Transverse colon (tissue), 4 donors: ENCODE results near the gene SEC31B. TPM values are rescaled to one million over a fixed set of nuclear protein-coding genes. Genes with fewer than 3 reads are reported as not detected.

Experiments used
- DNase-seq: peaks from one replicate; pipeline ENCODE4 v3.0.0-alpha.2; 2019
- H3K27ac ChIP-seq, 4 donors: fragments of 200-600 bp; sonication (generic); 2 replicates each; pipeline ENCODE4 v1.5.1; 2016 to 2018; ENCODE audit warnings: inconsistent platforms in 4 of 4
- H3K27me3 ChIP-seq: fragments of 200-600 bp; sonication (generic); 2 replicates; pipeline ENCODE4 v1.5.1; 2017; ENCODE audit warnings: inconsistent platforms
- H3K36me3 ChIP-seq, 4 donors: fragments of 200-600 bp; sonication (generic); 2 replicates each; pipeline ENCODE4 v1.5.1; 2017 to 2019; ENCODE audit warnings: inconsistent platforms in 4 of 4
- H3K4me1 ChIP-seq, 4 donors: fragments of 200-600 bp; sonication (generic); 2 replicates each; pipeline ENCODE4 v1.5.1; 2017 to 2020; ENCODE audit warnings: inconsistent platforms in 4 of 4
- H3K4me3 ChIP-seq, 4 donors: fragments of 200-600 bp; sonication (generic); 1 replicate in 1 of 4; 2 replicates in 3 of 4; pipeline versions ENCODE4 v1.5.1 to v1.6.1; 2017 to 2019; ENCODE audit warnings: inconsistent platforms in 4 of 4
- H3K9me3 ChIP-seq, 2 donors: fragments of 200-600 bp; sonication (generic); 2 replicates each; pipeline ENCODE4 v1.5.1; 2017 to 2019; ENCODE audit warnings: inconsistent platforms in 2 of 2
- CTCF ChIP-seq, 5 experiments: fragments of 200-600 bp in 3 of 5; fragments of 450-650 bp in 2 of 5; sonication (generic) in 3 of 5; IDR thresholded peaks; 1 replicate in 2 of 5; 2 replicates in 3 of 5; pipeline ENCODE4 v1.5.1; 2016 to 2017; ENCODE audit warnings: antibody characterized with exemption in 5 of 5, inconsistent platforms in 3 of 5, mild to moderate bottlenecking in 2 of 5, moderate library complexity in 1 of 5
- EP300 ChIP-seq: sonication (generic); formaldehyde crosslinking; IDR thresholded peaks from one replicate; pipeline ENCODE4 v1.6.1; 2017; ENCODE audit warnings: antibody characterized with exemption, low read depth
- POLR2A ChIP-seq: fragments of 450-650 bp; IDR thresholded peaks from one replicate; pipeline ENCODE4 v1.6.1; 2016; ENCODE audit warnings: antibody characterized with exemption, mild to moderate bottlenecking, moderate library complexity
- POLR2AphosphoS5 ChIP-seq, 3 donors: sonication (generic); formaldehyde crosslinking; IDR thresholded peaks; one replicate each; pipeline ENCODE4 v1.6.1; 2016; ENCODE audit warnings: antibody characterized with exemption in 3 of 3
- WGBS, 2 donors: methylation state at CpG; one replicate each; pipeline ENCODE4 v1.1.5; 2018; ENCODE audit warnings: low coverage in 1 of 2; 5-methylcytosine and 5-hydroxymethylcytosine counted together
- in situ Hi-C, 4 donors: fragments of 200-750 bp; cut with MboI; loops; one replicate each; pipeline versions ENCODE4 v1.15.0 to v1.15.1; 2017; ENCODE audit warnings: low sequenced_read_pairs in 3 of 4, low pct_ligation_motif_present in 1 of 4, low pct_unique_long_range_greater_than_20kb in 1 of 4
- intact Hi-C: fragments of 100-400 bp; cut with DNase I; formaldehyde crosslinking; loops from one replicate; pipeline ENCODE4 v1.15.1; 2023; ENCODE audit warnings: low total_unique reads
- total RNA-seq, 4 donors: library from RNA; depleted of rRNA; stranded (reverse); fragments of >200 nt; gene quantifications; one replicate each; pipeline ENCODE4 v1.1.0, GENCODE V29; 2016

Gene SEC31B
- total RNA-seq, 4 donors from 2014 or later, result 14.1 to 32.8 (median 24.1) TPM

GRCh38 chr10:100480002-100480401 is 39.7 kb downstream of the SEC31B start:
- intact Hi-C loops (no loop called here), in situ Hi-C loops (no loop called here)
- WGBS, 2 donors, result 79 to 83% methylated on average over 2 of the region's 2 CpGs
- no peaks in the 10 kb centered on the region for H3K36me3 ChIP-seq
- H3K4me1 ChIP-seq, result peaks cover 9 to 27% (median 17%) of the 10 kb centered on the region in 4 donors
- H3K9me3 ChIP-seq, result no peaks in the 10 kb centered on the region
- H3K4me3 ChIP-seq, result no peak overlapping the region
- H3K27me3 ChIP-seq, result peaks cover 55% of the 10 kb centered on the region
- no peak for TF ChIP-seq EP300
- no peak for TF ChIP-seq CTCF (IDR thresholded peaks at IDR 0.05)
- TF ChIP-seq POLR2AphosphoS5 (IDR thresholded peaks at IDR 0.05), result no peak
- no peak for TF ChIP-seq POLR2A
- no peak overlapping the region for H3K27ac ChIP-seq
- DNase-seq, result no peak

GRCh38 chr10:100479037-100479436 is 40.6 kb downstream of the SEC31B start:
- no peak for DNase-seq
- peaks cover 61% of the 10 kb centered on the region for H3K27me3 ChIP-seq
- peaks cover 9 to 27% (median 17%) of the 10 kb centered on the region in 4 donors for H3K4me1 ChIP-seq
- H3K27ac ChIP-seq, result no peak overlapping the region
- intact Hi-C loops (no loop called here), in situ Hi-C loops (no loop called here)
- no peaks in the 10 kb centered on the region for H3K36me3 ChIP-seq
- no peak overlapping the region for H3K4me3 ChIP-seq
- TF ChIP-seq POLR2AphosphoS5 (IDR thresholded peaks at IDR 0.05), result no peak
- TF ChIP-seq EP300, result no peak
- TF ChIP-seq POLR2A, result no peak
- no peak for TF ChIP-seq CTCF (IDR thresholded peaks at IDR 0.05)
- 4 to 12% methylated on average over 4 of the region's 4 CpGs for WGBS, 2 donors
- no peaks in the 10 kb centered on the region for H3K9me3 ChIP-seq

DNA sequence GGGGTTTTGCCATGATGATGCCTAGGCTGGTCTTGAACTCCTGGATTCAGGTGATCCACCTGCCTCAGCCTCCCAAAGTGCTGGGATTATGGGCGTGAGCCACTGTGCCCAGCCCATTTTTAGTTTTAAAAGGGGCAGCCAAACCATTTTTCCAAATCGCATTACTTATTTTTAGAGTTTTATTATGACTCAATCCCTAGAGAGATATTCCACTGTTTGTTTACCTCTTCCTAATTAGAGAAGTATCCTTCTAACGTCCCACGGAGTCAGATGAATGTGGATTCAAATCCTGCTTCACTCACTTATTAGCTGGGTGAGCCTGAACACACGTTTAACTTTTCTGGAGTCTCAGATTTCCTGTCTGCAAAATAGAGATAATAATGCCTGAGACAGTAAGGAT is 41.7 kb downstream of the SEC31B start:
- no peaks in the 10 kb centered on the region for H3K36me3 ChIP-seq
- H3K4me1 ChIP-seq, result peaks cover 9 to 24% (median 15%) of the 10 kb centered on the region in 4 donors
- intact Hi-C loops, result no loop called here
- H3K9me3 ChIP-seq, result no peaks in the 10 kb centered on the region
- TF ChIP-seq CTCF (IDR thresholded peaks at IDR 0.05) (no peak), POLR2AphosphoS5 (IDR thresholded peaks at IDR 0.05) (no peak), EP300 (no peak)
- in situ Hi-C loops, result no loop called here
- peaks cover 61% of the 10 kb centered on the region for H3K27me3 ChIP-seq
- 22 to 24% methylated on average over 3 to 5 of the region's 5 CpGs for WGBS, 2 donors
- H3K4me3 ChIP-seq, result no peak overlapping the region
- no peak for DNase-seq
- H3K27ac ChIP-seq, result no peak overlapping the region

DNA sequence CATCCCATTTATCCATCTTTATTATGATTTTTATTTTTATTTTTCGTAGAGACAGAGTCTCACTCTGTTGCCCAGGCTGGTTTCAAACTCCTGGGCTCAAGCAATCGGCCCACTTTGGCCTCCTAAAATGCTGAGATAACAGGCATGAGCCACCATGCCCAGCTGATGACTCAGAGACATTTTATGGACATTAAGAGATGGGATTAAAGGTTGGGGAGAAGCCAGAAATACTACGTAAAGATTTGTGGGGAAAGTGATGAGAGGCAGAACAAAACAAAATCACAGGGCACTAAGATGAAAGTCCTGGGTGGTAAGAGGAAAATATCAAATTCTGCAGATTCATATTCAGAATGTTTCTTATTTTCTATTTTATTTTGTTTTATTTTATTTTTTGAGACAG is 49.3 kb downstream of the SEC31B start:
- intact Hi-C loops, result no loop called here
- Histone ChIP-seq H3K9me3 (no peaks in the 10 kb centered on the region), H3K36me3 (no peaks in the 10 kb centered on the region), H3K4me1 (no peaks in the 10 kb centered on the region), H3K27me3 (peaks cover 40% of the 10 kb centered on the region), H3K4me3 (no peak overlapping the region), H3K27ac (no peak overlapping the region)
- 60 to 84% methylated on average over 2 to 3 of the region's 3 CpGs for WGBS, 2 donors
- no peak for TF ChIP-seq POLR2A
- no peak for TF ChIP-seq POLR2AphosphoS5 (IDR thresholded peaks at IDR 0.05)
- TF ChIP-seq CTCF (IDR thresholded peaks at IDR 0.05), result no peak
- TF ChIP-seq EP300, result no peak
- DNase-seq, result no peak
- in situ Hi-C loops, result no loop called here
